ENCODE data around the gene MAN1A1. TPM values are rescaled to one million over a fixed set of nuclear protein-coding genes. Genes with fewer than 3 reads are reported as not detected.

Gene MAN1A1
- total and polyA plus RNA-seq, 10 donors = 6.0 to 148 (median 93.5) TPM

GRCh38 chr6:119140196-119141140 lies 209.1 kb downstream of the MAN1A1 start:
- Histone ChIP-seq H3K27ac (no peak overlapping the region), H3K9me3 (no peaks in the 10 kb centered on the region), H3K4me3 (no peak overlapping the region), H3K27me3 (replicated peaks in 1 of 7) (no peaks in the 10 kb centered on the region), H3K4me1 (peaks cover 0 to 11% (median 0%) of the 10 kb centered on the region in 6 donors), H3K36me3 (no peaks in the 10 kb centered on the region)
- intact Hi-C loops (cut with DNase I; ENCODE audit: low total_unique reads) = no loop called here
- TF ChIP-seq POLR2A (IDR thresholded peaks at IDR 0.05) = no peak
- TF ChIP-seq POLR2AphosphoS5 (IDR thresholded peaks at IDR 0.05) = no peak
- TF ChIP-seq CTCF (IDR thresholded peaks at IDR 0.05 in 8 of 11, conservative IDR thresholded peaks at IDR 0.05 in 3 of 11) = no peak
- no peak for DNase-seq
- 83 to 92% (median 90%) methylated on average over 12 of the region's 12 CpGs for WGBS, 5 donors

- Histone ChIP-seq H3K36me3 (no peaks in the 10 kb centered on the region), H3K27me3 (replicated peaks in 1 of 7) (no peaks in the 10 kb centered on the region), H3K4me1 (peaks cover 0 to 11% (median 0%) of the 10 kb centered on the region in 6 donors), H3K4me3 (no peak overlapping the region), H3K27ac (no peak overlapping the region), H3K9me3 (no peaks in the 10 kb centered on the region)
- intact Hi-C loops (cut with DNase I; ENCODE audit: low total_unique reads) = no loop called here
- 59 to 72% (median 71%) methylated on average over 7 of the region's 7 CpGs for whole genome bisulfite sequencing, 5 donors
- TF ChIP-seq POLR2A (IDR thresholded peaks at IDR 0.05) (no peak), CTCF (IDR thresholded peaks at IDR 0.05 in 8 of 11, conservative IDR thresholded peaks at IDR 0.05 in 3 of 11) (no peak), POLR2AphosphoS5 (IDR thresholded peaks at IDR 0.05) (no peak)
- no peak for DNase-seq
Observed at GRCh38 chr6:119138906-119139541, 210.5 kb downstream of the MAN1A1 start.

- WGBS, 5 donors = 44 to 72% (median 63%) methylated on average over 5 of the region's 5 CpGs
- no peaks in the 10 kb centered on the region for H3K27me3 ChIP-seq (replicated peaks in 1 of 7)
- no peaks in the 10 kb centered on the region for H3K36me3 ChIP-seq
- TF ChIP-seq CTCF (IDR thresholded peaks at IDR 0.05 in 8 of 11, conservative IDR thresholded peaks at IDR 0.05 in 3 of 11) (no peak), POLR2AphosphoS5 (IDR thresholded peaks at IDR 0.05) (no peak), POLR2A (IDR thresholded peaks at IDR 0.05) (no peak)
- no peak overlapping the region for H3K4me3 ChIP-seq
- H3K9me3 ChIP-seq = no peaks in the 10 kb centered on the region
- no peak for DNase-seq
- H3K27ac ChIP-seq = no peak overlapping the region
- peaks cover 0 to 11% (median 0%) of the 10 kb centered on the region in 6 donors for H3K4me1 ChIP-seq
- intact Hi-C loops (cut with DNase I; ENCODE audit: low total_unique reads) = no loop called here
Observed at GRCh38 chr6:119137194-119138072, 212.1 kb downstream of the MAN1A1 start.

All from spleen (tissue), 11 donors.